BLaER1 treated with 17β-estradiol and CSF1 and Interleukin-3, amounts not matched to agents 10 nM and 100 nM (cell line): Measurements from ENCODE around the gene SAMD3.
"Not testable (repeated sequence)": the region's sequence is repeated elsewhere in the genome, so short reads cannot be mapped to it uniquely, and the experiment has no call there.

Experiments used
- H3K27ac ChIP-seq, 11 experiments: shearing (Covaris generic); formaldehyde crosslinking; 2 replicates each; pipeline ENCODE4 v1.8.1; 2022
- H3K27me3 ChIP-seq, 11 experiments: shearing (Covaris generic); formaldehyde crosslinking; 2 replicates each; pipeline ENCODE4 v1.8.1; 2022
- H3K36me3 ChIP-seq, 11 experiments: shearing (Covaris generic); formaldehyde crosslinking; 2 replicates each; pipeline ENCODE4 v1.8.1; 2022
- H3K4me1 ChIP-seq, 10 experiments: shearing (Covaris generic); formaldehyde crosslinking; 2 replicates each; pipeline ENCODE4 v1.8.1; 2022
- H3K4me2 ChIP-seq, 11 experiments: shearing (Covaris generic); formaldehyde crosslinking; 2 replicates each; pipeline ENCODE4 v1.8.1; 2022
- H3K4me3 ChIP-seq, 10 experiments: shearing (Covaris generic); formaldehyde crosslinking; 2 replicates each; pipeline ENCODE4 v1.8.1; 2022
- H3K9ac ChIP-seq, 11 experiments: shearing (Covaris generic); formaldehyde crosslinking; 2 replicates each; pipeline ENCODE4 v1.8.1; 2022
- H3K9me3 ChIP-seq, 11 experiments: shearing (Covaris generic); formaldehyde crosslinking; replicated peaks in 1 of 11; 2 replicates each; pipeline ENCODE4 v1.8.1; 2022
- H4K20me1 ChIP-seq, 11 experiments: shearing (Covaris generic); formaldehyde crosslinking; 2 replicates each; pipeline ENCODE4 v1.8.1; 2022
- Cebpa-rat ChIP-seq, 11 experiments: shearing (Covaris generic); IDR thresholded peaks; 2 replicates each; pipeline ENCODE4 v1.8.1; 2022

SAMD3 gene

GRCh38 chr6:130202782-130203181, 20.0 kb downstream of the SAMD3 start:
- Histone ChIP-seq H3K27ac (no peak overlapping the region), H3K36me3 (no peaks in the 10 kb centered on the region), H3K4me3 (no peak overlapping the region), H3K9ac (no peak overlapping the region), H3K27me3 (no peaks in the 10 kb centered on the region), H3K4me2 (no peak overlapping the region), H3K4me1 (no peaks in the 10 kb centered on the region), H4K20me1 (no peaks in the 10 kb centered on the region), H3K9me3 (peaks cover 0 to 12% (median 5%) of the 10 kb centered on the region in 11 experiments; a peak in 11 of 22 replicates)
- TF ChIP-seq Cebpa-rat (IDR thresholded peaks at IDR 0.05) = no peak

GRCh38 chr6:130200020-130200419, 22.7 kb downstream of the SAMD3 start:
- H3K4me3 ChIP-seq = no peak overlapping the region
- no peaks in the 10 kb centered on the region for H3K36me3 ChIP-seq
- no peak overlapping the region for H3K9ac ChIP-seq
- H3K27ac ChIP-seq = no peak overlapping the region
- no peak for TF ChIP-seq Cebpa-rat (IDR thresholded peaks at IDR 0.05)
- no peaks in the 10 kb centered on the region for H4K20me1 ChIP-seq
- H3K27me3 ChIP-seq = no peaks in the 10 kb centered on the region
- peaks cover 0 to 6% (median 0%) of the 10 kb centered on the region in 11 experiments; a peak in 2 of 22 replicates for H3K9me3 ChIP-seq
- no peaks in the 10 kb centered on the region for H3K4me1 ChIP-seq
- H3K4me2 ChIP-seq = no peak overlapping the region

GRCh38 chr6:130198483-130199035, 24.2 kb downstream of the SAMD3 start:
- no peak overlapping the region for H3K27ac ChIP-seq
- H3K4me2 ChIP-seq = no peak overlapping the region

GRCh38 chr6:130197816-130198482, 24.8 kb downstream of the SAMD3 start:
- H3K4me2 ChIP-seq, H3K9ac ChIP-seq, H4K20me1 ChIP-seq, H3K36me3 ChIP-seq, H3K4me3 ChIP-seq, H3K4me1 ChIP-seq, H3K27me3 ChIP-seq, H3K27ac ChIP-seq: not testable (repeated sequence)
- peaks cover 0 to 11% (median 4%) of the 10 kb centered on the region in 11 experiments; a peak in 8 of 22 replicates for H3K9me3 ChIP-seq

More at GRCh38 chr6:130198483-130199035, 24.2 kb downstream of the SAMD3 start:
- Histone ChIP-seq H3K9me3 (peaks cover 0 to 6% (median 0%) of the 10 kb centered on the region in 11 experiments; a peak in 2 of 22 replicates), H3K4me3 (no peak overlapping the region), H3K9ac (no peak overlapping the region), H3K36me3 (no peaks in the 10 kb centered on the region), H3K4me1 (no peaks in the 10 kb centered on the region), H4K20me1 (no peaks in the 10 kb centered on the region), H3K27me3 (no peaks in the 10 kb centered on the region)
- no peak for TF ChIP-seq Cebpa-rat (IDR thresholded peaks at IDR 0.05)

- not testable (repeated sequence) for H3K4me1 ChIP-seq, H3K9ac ChIP-seq, H3K27me3 ChIP-seq, H3K27ac ChIP-seq, H3K4me2 ChIP-seq, H3K4me3 ChIP-seq, H4K20me1 ChIP-seq, H3K36me3 ChIP-seq
- H3K9me3 ChIP-seq = peaks cover 0 to 20% (median 4%) of the 10 kb centered on the region in 11 experiments; a peak in 8 of 22 replicates
Observed at GRCh38 chr6:130194434-130194833, 28.3 kb downstream of the SAMD3 start.

- H3K4me2 ChIP-seq = 0 out of 22 replicates have a peak overlapping the region, but pooled peaks of 1 of the 11 experiments have one; percentile 33
- no peak overlapping the region for H3K4me3 ChIP-seq
- peaks cover 0 to 20% (median 4%) of the 10 kb centered on the region in 11 experiments; a peak in 8 of 22 replicates for H3K9me3 ChIP-seq
- H3K27me3 ChIP-seq = no peaks in the 10 kb centered on the region
- peaks cover 0 to 6% (median 0%) of the 10 kb centered on the region in 10 experiments; a peak in 2 of 20 replicates for H3K4me1 ChIP-seq
- no peaks in the 10 kb centered on the region for H4K20me1 ChIP-seq
- no peak overlapping the region for H3K9ac ChIP-seq
- H3K27ac ChIP-seq = no peak overlapping the region
- no peaks in the 10 kb centered on the region for H3K36me3 ChIP-seq
- no peak for TF ChIP-seq Cebpa-rat (IDR thresholded peaks at IDR 0.05)
Observed at GRCh38 chr6:130190701-130191690, 31.8 kb downstream of the SAMD3 start.

GRCh38 chr6:130189531-130190397, 33.0 kb downstream of the SAMD3 start:
- Histone ChIP-seq H3K36me3 (no peaks in the 10 kb centered on the region), H3K9ac (no peak overlapping the region), H3K4me1 (peaks cover 0 to 6% (median 0%) of the 10 kb centered on the region in 10 experiments; a peak in 2 of 20 replicates), H4K20me1 (no peaks in the 10 kb centered on the region), H3K27ac (no peak overlapping the region), H3K4me3 (no peak overlapping the region), H3K4me2 (no peak overlapping the region), H3K27me3 (no peaks in the 10 kb centered on the region), H3K9me3 (peaks cover 0 to 20% (median 4%) of the 10 kb centered on the region in 11 experiments; a peak in 8 of 22 replicates)
- TF ChIP-seq Cebpa-rat (IDR thresholded peaks at IDR 0.05) = no peak

- peaks cover 0 to 6% (median 0%) of the 10 kb centered on the region in 10 experiments; a peak in 2 of 20 replicates for H3K4me1 ChIP-seq
- no peaks in the 10 kb centered on the region for H3K36me3 ChIP-seq
- H3K4me3 ChIP-seq = no peak overlapping the region
- TF ChIP-seq Cebpa-rat (IDR thresholded peaks at IDR 0.05) = no peak
- H3K27me3 ChIP-seq = no peaks in the 10 kb centered on the region
- H3K9me3 ChIP-seq = peaks cover 0 to 20% (median 3%) of the 10 kb centered on the region in 11 experiments; a peak in 8 of 22 replicates
- H4K20me1 ChIP-seq = no peaks in the 10 kb centered on the region
- H3K9ac ChIP-seq = no peak overlapping the region
- H3K4me2 ChIP-seq = no peak overlapping the region
- H3K27ac ChIP-seq = no peak overlapping the region
Observed at GRCh38 chr6:130188207-130188899, 34.4 kb downstream of the SAMD3 start.
